Panc1 (cell line): ENCODE results near the gene SETX. TPM values are rescaled to one million over a fixed set of nuclear protein-coding genes. Genes with fewer than 3 reads are reported as not detected.

Experiments
- ATAC-seq: fragments of 200-7000 bp; cut with Tn5 transposase; 2 replicates; pipeline ENCODE4 v1.9.1; 2020; ENCODE audit warnings: mild to moderate bottlenecking, moderate library complexity
- BruUV-seq: library from RNA; stranded (reverse); fragments of 400-500 nt; replicated peaks from 2 replicates; lab custom pipeline; 2021; lab: Mats Ljungman, UMichigan
- CTCF ChIA-PET: fragments of 300-600 bp; sonication (Branson Sonifier 250); formaldehyde crosslinking; loops from one replicate; lab custom pipeline; 2022; ENCODE audit warnings: antibody characterized with exemption; lab: Charles Lee
- POLR2A ChIA-PET: fragments of 300-600 bp; sonication (Branson Sonifier 250); formaldehyde crosslinking; loops from one replicate; lab custom pipeline; 2022; ENCODE audit warnings: antibody characterized with exemption; lab: Charles Lee
- DNase-seq: peaks from one replicate; pipeline ENCODE4 v3.0.0-alpha.2; 2010; ENCODE audit warnings: low read depth, low spot score
- H3K27ac ChIP-seq: 2 replicates; pipeline ENCODE4 v1.5.1; 2011; ENCODE audit warnings: mild to moderate bottlenecking, low read length, inconsistent platforms
- H3K27me3 ChIP-seq: fragments of 200-500 bp; sonication (Bioruptor generic); 2 replicates; pipeline ENCODE4 v1.6.0; 2014; ENCODE audit warnings: low read length, inconsistent platforms; ENCODE audit not compliant: control insufficient read depth, insufficient read depth
- H3K36me3 ChIP-seq: fragments of 200-500 bp; sonication (Bioruptor generic); 2 replicates; pipeline ENCODE4 v1.5.1; 2014; ENCODE audit warnings: inconsistent platforms, mild to moderate bottlenecking, low read length, moderate library complexity; ENCODE audit not compliant: control insufficient read depth, insufficient read depth
- H3K4me1 ChIP-seq: 2 replicates; pipeline ENCODE4 v1.5.1; 2011; ENCODE audit warnings: inconsistent platforms, mild to moderate bottlenecking, low read length, moderate library complexity; ENCODE audit not compliant: control insufficient read depth, insufficient read depth
- H3K4me3 ChIP-seq, 2 experiments: 2 replicates each; pipeline ENCODE4 v1.5.1; 2011 to 2012; ENCODE audit warnings: low read depth in 2 of 2, low read length in 2 of 2, mild to moderate bottlenecking in 2 of 2, inconsistent platforms in 1 of 2, moderate library complexity in 1 of 2
- H3K9me3 ChIP-seq: fragments of 200-500 bp; sonication (Bioruptor generic); 2 replicates; pipeline ENCODE4 v1.5.1; 2014; ENCODE audit warnings: low read depth, mild to moderate bottlenecking, inconsistent platforms, low read length, moderate library complexity; ENCODE audit not compliant: control insufficient read depth, insufficient read depth
- POLR2AphosphoS5 ChIP-seq: IDR thresholded peaks from 2 replicates; pipeline ENCODE4 v1.6.1; 2012; ENCODE audit warnings: mild to moderate bottlenecking, low read depth, low read length, moderate library complexity
- SIN3A ChIP-seq: IDR thresholded peaks from 2 replicates; pipeline ENCODE4 v1.6.1; 2012; ENCODE audit warnings: low read depth, mild to moderate bottlenecking, low read length, moderate library complexity, borderline replicate concordance; ENCODE audit not compliant: insufficient read depth
- TCF7L2 ChIP-seq: IDR thresholded peaks from 2 replicates; pipeline ENCODE4 v1.6.1; 2011; ENCODE audit warnings: mild to moderate bottlenecking, low read depth, low read length, inconsistent platforms
- in situ Hi-C: cut with HindIII; loops from 2 replicates; pipeline ENCODE4 v1.10.0; 2016; ENCODE audit warnings: low sequenced_read_pairs, low pct_unique_long_range_greater_than_20kb
- intact Hi-C: fragments of 100-400 bp; cut with micrococcal nuclease; formaldehyde crosslinking; loops from one replicate; pipeline ENCODE4 v1.10.0; 2022; ENCODE audit not compliant: unreplicated experiment
- total RNA-seq: library from RNA; stranded (reverse); gene quantifications from one replicate; pipeline ENCODE4 v1.2.1, GENCODE V29; 2021; ENCODE audit not compliant: unreplicated experiment
- TF ChIP-seq, protein P1 (sequence below), 2 experiments: IDR thresholded peaks; 2 replicates each; pipeline ENCODE4 v1.6.1; 2011 to 2012; ENCODE audit warnings: low read depth in 2 of 2, control low read depth in 1 of 2, low read length in 1 of 2, mild to moderate bottlenecking in 1 of 2, moderate library complexity in 1 of 2; ENCODE audit not compliant: insufficient read depth in 1 of 2
- TF ChIP-seq, protein P2 (sequence below): fragments of 450-650 bp; IDR thresholded peaks from 2 replicates; pipeline ENCODE4 v1.5.1; 2017; ENCODE audit warnings: mild to moderate bottlenecking

Gene SETX
- total RNA-seq, 1 experiment from 2014 or later, result 28.1 TPM

- no peaks in the 10 kb centered on the region for H3K9me3 ChIP-seq
- no peak for DNase-seq
- no peak overlapping the region for H3K4me3 ChIP-seq
- in situ Hi-C loops (no loop called here), intact Hi-C loops (no loop called here)
- peaks cover 37% of the 10 kb centered on the region for H3K36me3 ChIP-seq
- no peaks in the 10 kb centered on the region for H3K27me3 ChIP-seq
- no TSS peak for BruUV-seq
- H3K4me1 ChIP-seq, result peaks cover 20% of the 10 kb centered on the region; the same call in 1 of the 2 replicates
- H3K27ac ChIP-seq, result no peak overlapping the region
- ATAC-seq, result no peak
- TF ChIP-seq, protein P1, sequence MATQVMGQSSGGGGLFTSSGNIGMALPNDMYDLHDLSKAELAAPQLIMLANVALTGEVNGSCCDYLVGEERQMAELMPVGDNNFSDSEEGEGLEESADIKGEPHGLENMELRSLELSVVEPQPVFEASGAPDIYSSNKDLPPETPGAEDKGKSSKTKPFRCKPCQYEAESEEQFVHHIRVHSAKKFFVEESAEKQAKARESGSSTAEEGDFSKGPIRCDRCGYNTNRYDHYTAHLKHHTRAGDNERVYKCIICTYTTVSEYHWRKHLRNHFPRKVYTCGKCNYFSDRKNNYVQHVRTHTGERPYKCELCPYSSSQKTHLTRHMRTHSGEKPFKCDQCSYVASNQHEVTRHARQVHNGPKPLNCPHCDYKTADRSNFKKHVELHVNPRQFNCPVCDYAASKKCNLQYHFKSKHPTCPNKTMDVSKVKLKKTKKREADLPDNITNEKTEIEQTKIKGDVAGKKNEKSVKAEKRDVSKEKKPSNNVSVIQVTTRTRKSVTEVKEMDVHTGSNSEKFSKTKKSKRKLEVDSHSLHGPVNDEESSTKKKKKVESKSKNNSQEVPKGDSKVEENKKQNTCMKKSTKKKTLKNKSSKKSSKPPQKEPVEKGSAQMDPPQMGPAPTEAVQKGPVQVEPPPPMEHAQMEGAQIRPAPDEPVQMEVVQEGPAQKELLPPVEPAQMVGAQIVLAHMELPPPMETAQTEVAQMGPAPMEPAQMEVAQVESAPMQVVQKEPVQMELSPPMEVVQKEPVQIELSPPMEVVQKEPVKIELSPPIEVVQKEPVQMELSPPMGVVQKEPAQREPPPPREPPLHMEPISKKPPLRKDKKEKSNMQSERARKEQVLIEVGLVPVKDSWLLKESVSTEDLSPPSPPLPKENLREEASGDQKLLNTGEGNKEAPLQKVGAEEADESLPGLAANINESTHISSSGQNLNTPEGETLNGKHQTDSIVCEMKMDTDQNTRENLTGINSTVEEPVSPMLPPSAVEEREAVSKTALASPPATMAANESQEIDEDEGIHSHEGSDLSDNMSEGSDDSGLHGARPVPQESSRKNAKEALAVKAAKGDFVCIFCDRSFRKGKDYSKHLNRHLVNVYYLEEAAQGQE (IDR thresholded peaks at IDR 0.05; ENCODE audit: insufficient read depth in 1 of 2, low read depth in 2 of 2, low read length in 1 of 2), result no peak
- TF ChIP-seq TCF7L2, result no peak
- no peak for TF ChIP-seq POLR2AphosphoS5
- TF ChIP-seq, protein P2, sequence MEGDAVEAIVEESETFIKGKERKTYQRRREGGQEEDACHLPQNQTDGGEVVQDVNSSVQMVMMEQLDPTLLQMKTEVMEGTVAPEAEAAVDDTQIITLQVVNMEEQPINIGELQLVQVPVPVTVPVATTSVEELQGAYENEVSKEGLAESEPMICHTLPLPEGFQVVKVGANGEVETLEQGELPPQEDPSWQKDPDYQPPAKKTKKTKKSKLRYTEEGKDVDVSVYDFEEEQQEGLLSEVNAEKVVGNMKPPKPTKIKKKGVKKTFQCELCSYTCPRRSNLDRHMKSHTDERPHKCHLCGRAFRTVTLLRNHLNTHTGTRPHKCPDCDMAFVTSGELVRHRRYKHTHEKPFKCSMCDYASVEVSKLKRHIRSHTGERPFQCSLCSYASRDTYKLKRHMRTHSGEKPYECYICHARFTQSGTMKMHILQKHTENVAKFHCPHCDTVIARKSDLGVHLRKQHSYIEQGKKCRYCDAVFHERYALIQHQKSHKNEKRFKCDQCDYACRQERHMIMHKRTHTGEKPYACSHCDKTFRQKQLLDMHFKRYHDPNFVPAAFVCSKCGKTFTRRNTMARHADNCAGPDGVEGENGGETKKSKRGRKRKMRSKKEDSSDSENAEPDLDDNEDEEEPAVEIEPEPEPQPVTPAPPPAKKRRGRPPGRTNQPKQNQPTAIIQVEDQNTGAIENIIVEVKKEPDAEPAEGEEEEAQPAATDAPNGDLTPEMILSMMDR, result no peak
- TF ChIP-seq SIN3A, result no peak
- ChIA-PET CTCF (no interaction called here), POLR2A (no interaction called here)
Measured at GRCh38 chr9:132350861-132351315, 3.9 kb downstream of the SETX start.

GRCh38 chr9:132348676-132349075 lies 6.1 kb downstream of the SETX start:
- Histone ChIP-seq H3K9me3 (no peaks in the 10 kb centered on the region), H3K36me3 (peaks cover 39% of the 10 kb centered on the region), H3K27ac (no peak overlapping the region), H3K27me3 (no peaks in the 10 kb centered on the region), H3K4me1 (peaks cover 20% of the 10 kb centered on the region; the same call in 1 of the 2 replicates), H3K4me3 (no peak overlapping the region)
- TF ChIP-seq SIN3A (no peak), POLR2AphosphoS5 (no peak), TCF7L2 (no peak)
- TF ChIP-seq, protein P1 (IDR thresholded peaks at IDR 0.05; ENCODE audit: insufficient read depth in 1 of 2, low read depth in 2 of 2, low read length in 1 of 2), result no peak
- TF ChIP-seq, protein P2, result no peak
- POLR2A ChIA-PET, result no interaction called here
- DNase-seq, result no peak
- in situ Hi-C loops (no loop called here), intact Hi-C loops (no loop called here)
- CTCF ChIA-PET, result no interaction called here
- no peak for ATAC-seq
- BruUV-seq, result no TSS peak
